IMR-90 (cell line): Measurements from ENCODE around the gene HYAL3. TPM values are rescaled to one million over a fixed set of nuclear protein-coding genes. Genes with fewer than 3 reads are reported as not detected.

ENCODE experiments used
- ATAC-seq: fragments of 200-7000 bp; cut with Tn5 transposase; 2 replicates; pipeline ENCODE4 v1.9.1; 2020; ENCODE audit warnings: low read depth, mild to moderate bottlenecking, moderate library complexity
- BruUV-seq: library from RNA; stranded (reverse); fragments of 400-500 nt; replicated peaks from 2 replicates; lab custom pipeline; 2021; lab: Mats Ljungman, UMichigan
- CTCF ChIA-PET: fragments of 300-600 bp; formaldehyde crosslinking; extraction: SDS; loops from one replicate; lab custom pipeline; 2021; ENCODE audit warnings: antibody characterized with exemption; lab: Yijun Ruan, JAX
- POLR2A ChIA-PET: fragments of 300-600 bp; sonication (Branson Sonifier 250); formaldehyde crosslinking; loops from one replicate; lab custom pipeline; 2022; ENCODE audit warnings: antibody characterized with exemption; ENCODE audit not compliant: unreplicated experiment; lab: Charles Lee
- DNase-seq: peaks from one replicate; pipeline ENCODE4 v3.0.0; 2013
- H2AFZ ChIP-seq: replicated peaks from 2 replicates; pipeline ENCODE3; 2013; ENCODE audit warnings: low read length, mild to moderate bottlenecking; ENCODE audit not compliant: poor library complexity
- H2AK5ac ChIP-seq: 2 replicates; pipeline ENCODE4 v1.6.1; 2013; ENCODE audit warnings: low read depth, low read length, inconsistent platforms
- H2AK9ac ChIP-seq: replicated peaks from 2 replicates; pipeline ENCODE3; 2013; ENCODE audit warnings: mild to moderate bottlenecking, low read depth, low read length, moderate library complexity; ENCODE audit not compliant: poor library complexity
- H2BK120ac ChIP-seq: 2 replicates; pipeline ENCODE4 v1.6.1; 2013; ENCODE audit warnings: low read depth, low read length, inconsistent platforms
- H2BK15ac ChIP-seq: 3 replicates; pipeline ENCODE4 v1.6.1; 2013; ENCODE audit warnings: low read depth, low read length, inconsistent platforms
- H2BK20ac ChIP-seq: 2 replicates; pipeline ENCODE4 v1.6.1; 2013; ENCODE audit warnings: low read depth, mild to moderate bottlenecking, inconsistent platforms, low read length, moderate library complexity
- H2BK5ac ChIP-seq: 2 replicates; pipeline ENCODE4 v1.6.1; 2013; ENCODE audit warnings: mild to moderate bottlenecking, low read depth, low read length, inconsistent platforms; ENCODE audit not compliant: poor library complexity, severe bottlenecking
- H3K14ac ChIP-seq: replicated peaks from 2 replicates; pipeline ENCODE4 v1.6.1; 2013; ENCODE audit warnings: low read depth, low read length, inconsistent platforms
- H3K18ac ChIP-seq: 2 replicates; pipeline ENCODE4 v1.6.1; 2013; ENCODE audit warnings: low read depth, low read length, control low read depth
- H3K23ac ChIP-seq: 2 replicates; pipeline ENCODE4 v1.6.1; 2013; ENCODE audit warnings: low read depth, low read length, inconsistent platforms
- H3K27ac ChIP-seq: 2 replicates; pipeline ENCODE4 v1.5.1; 2013; ENCODE audit warnings: mild to moderate bottlenecking, control low read depth, low read length; ENCODE audit not compliant: insufficient read depth
- H3K27me3 ChIP-seq: 2 replicates; pipeline ENCODE4 v1.6.1; 2013; ENCODE audit warnings: low read length; ENCODE audit not compliant: control insufficient read depth, insufficient read depth
- H3K36me3 ChIP-seq: 2 replicates; pipeline ENCODE4 v1.6.1; 2013; ENCODE audit warnings: low read length, mixed read lengths; ENCODE audit not compliant: control insufficient read depth, insufficient read depth
- H3K4ac ChIP-seq: 2 replicates; pipeline ENCODE4 v1.6.1; 2013; ENCODE audit warnings: low read depth, low read length, inconsistent platforms
- H3K4me1 ChIP-seq: 2 replicates; pipeline ENCODE4 v1.6.1; 2013; ENCODE audit warnings: low read length, mixed read lengths; ENCODE audit not compliant: control insufficient read depth, insufficient read depth
- H3K4me2 ChIP-seq: 2 replicates; pipeline ENCODE4 v1.6.1; 2013; ENCODE audit warnings: low read depth, mild to moderate bottlenecking, control low read depth, low read length, moderate library complexity
- H3K4me3 ChIP-seq: 2 replicates; pipeline ENCODE4 v1.5.1; 2013; ENCODE audit warnings: low read depth, mild to moderate bottlenecking, control low read depth, low read length, moderate library complexity; ENCODE audit not compliant: insufficient read depth
- H3K56ac ChIP-seq: 2 replicates; pipeline ENCODE4 v1.6.1; 2013; ENCODE audit warnings: low read length, inconsistent platforms; ENCODE audit not compliant: insufficient read depth; ENCODE audit errors: extremely low read depth
- H3K79me1 ChIP-seq, 2 experiments: 2 replicates each; pipeline ENCODE4 v1.6.1; 2013; ENCODE audit warnings: low read length in 2 of 2, inconsistent platforms in 1 of 2, low read depth in 1 of 2
- H3K9ac ChIP-seq: 2 replicates; pipeline ENCODE4 v1.6.1; 2013; ENCODE audit warnings: low read depth, low read length, control low read depth
- H3K9me1 ChIP-seq: 2 replicates; pipeline ENCODE4 v1.6.1; 2013; ENCODE audit warnings: low read length, inconsistent platforms; ENCODE audit not compliant: insufficient read depth
- H3K9me3 ChIP-seq: 2 replicates; pipeline ENCODE4 v1.6.1; 2013; ENCODE audit warnings: low read length; ENCODE audit not compliant: control insufficient read depth, insufficient read depth
- H4K20me1 ChIP-seq: 2 replicates; pipeline ENCODE4 v1.6.1; 2013; ENCODE audit warnings: low read length, inconsistent platforms; ENCODE audit not compliant: insufficient read depth
- H4K5ac ChIP-seq: 2 replicates; pipeline ENCODE4 v1.6.1; 2013; ENCODE audit warnings: mild to moderate bottlenecking, low read depth, low read length, control low read depth
- H4K8ac ChIP-seq, 2 experiments: 2 replicates each; pipeline ENCODE4 v1.6.1; 2013; ENCODE audit warnings: low read depth in 2 of 2, low read length in 2 of 2, control low read depth in 1 of 2, inconsistent platforms in 1 of 2
- H4K91ac ChIP-seq: 2 replicates; pipeline ENCODE4 v1.6.1; 2013; ENCODE audit warnings: low read depth, low read length, inconsistent platforms; ENCODE audit not compliant: insufficient read depth
- CEBPB ChIP-seq: IDR thresholded peaks from 2 replicates; pipeline ENCODE4 v1.6.1; 2012; ENCODE audit warnings: low read depth, low read length, improper control_type of control experiment
- MAZ ChIP-seq: IDR thresholded peaks from 2 replicates; pipeline ENCODE4 v1.6.1; 2012; ENCODE audit warnings: low read depth, mild to moderate bottlenecking, low read length, improper control_type of control experiment, moderate library complexity, borderline replicate concordance
- MXI1 ChIP-seq: IDR thresholded peaks from 2 replicates; pipeline ENCODE4 v1.6.1; 2012; ENCODE audit warnings: low read depth, mild to moderate bottlenecking, low read length, moderate library complexity, borderline replicate concordance
- POLR2A ChIP-seq: IDR thresholded peaks from 2 replicates; pipeline ENCODE4 v1.6.1; 2012; ENCODE audit warnings: mild to moderate bottlenecking, low read depth, low read length
- RFX5 ChIP-seq: IDR thresholded peaks from 2 replicates; pipeline ENCODE4 v1.8.0; 2012; ENCODE audit warnings: low read depth, mild to moderate bottlenecking, low read length, moderate library complexity
- WGBS, 2 experiments: methylation state at CpG; one replicate each; pipeline versions ENCODE4 v1.1.5 to v1.1.7; 2013; ENCODE audit warnings: missing lambda C conversion rate in 2 of 2; ENCODE audit not compliant: insufficient read length in 1 of 2; ENCODE audit errors: extremely low coverage in 2 of 2; 5-methylcytosine and 5-hydroxymethylcytosine counted together
- dilution Hi-C: fragments of 300-500 bp; cut with HindIII; formaldehyde crosslinking; loops from one replicate; pipeline ENCODE4 v1.14.3; 2018; ENCODE audit warnings: low sequenced_read_pairs; ENCODE audit not compliant: unreplicated experiment
- in situ Hi-C: fragments of 300-500 bp; cut with MboI; formaldehyde crosslinking; loops from 3 replicates; pipeline ENCODE4 v1.14.3; 2019; ENCODE audit warnings: low sequenced_read_pairs, inconsistent platforms, mixed read lengths
- intact Hi-C: fragments of 100-400 bp; cut with micrococcal nuclease; formaldehyde crosslinking; loops from 2 replicates; pipeline ENCODE4 v1.10.0; 2022
- polyA plus RNA-seq, 3 experiments: library from polyadenylated mRNA; depleted of rRNA; stranded (reverse); fragments of >200 nt; gene quantifications; 2 replicates each; pipeline ENCODE4 v1.2.3, GENCODE V29; 2012; ENCODE audit warnings: low replicate concordance in 1 of 3
- total RNA-seq: library from RNA; depleted of rRNA; stranded (reverse); fragments of >200 nt; gene quantifications from 2 replicates; pipeline ENCODE4 v1.2.3, GENCODE V29; 2012

The HYAL3 gene
- total and polyA plus RNA-seq, 2 of the 4 experiments (the other 2 are of a cell fraction): 2.7 to 5.7 TPM

DNA sequence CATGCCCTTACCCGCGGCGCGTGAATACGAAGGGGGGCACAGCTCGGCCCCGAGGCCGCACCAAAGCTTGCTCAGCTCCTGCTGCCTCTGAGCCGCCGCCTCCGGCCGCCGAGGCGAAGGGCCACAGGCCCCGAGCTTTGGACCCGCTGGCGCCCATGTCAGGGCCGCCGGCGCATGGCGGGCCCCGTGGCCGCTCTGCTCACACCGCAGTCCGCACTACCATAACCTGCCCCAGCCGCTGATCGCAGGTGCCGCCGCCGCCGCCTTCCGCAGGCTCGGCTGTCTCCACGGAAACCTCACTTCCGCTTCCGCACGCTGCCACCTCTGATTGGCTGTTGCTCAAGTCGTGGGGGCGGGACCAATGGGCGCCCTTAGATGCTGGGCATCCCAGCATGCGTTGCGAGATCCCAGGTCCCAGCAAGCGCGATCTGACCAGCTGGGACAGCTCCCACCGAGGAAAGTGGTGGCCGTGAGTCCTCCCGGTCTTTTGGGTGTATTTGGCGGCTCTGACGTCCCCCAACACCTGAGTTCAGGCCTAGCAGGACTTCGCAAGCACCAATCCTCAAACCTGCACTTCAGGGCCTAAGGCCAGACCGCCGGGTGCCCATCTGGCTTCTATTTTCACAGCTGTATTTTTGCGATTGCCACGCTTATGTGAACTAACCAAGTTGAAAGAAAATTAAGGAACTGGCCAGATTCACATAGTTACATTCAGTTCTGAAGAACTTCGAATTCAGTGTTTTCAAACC lies 28.9 kb upstream of the HYAL3 start, which contains the start of gene TUSC2:
TSS of gene TUSC2 (minus strand) at position 281 of the 749 bp plus-strand sequence. CDS start at position 157, 124 bp downstream.
- peak within 1 kb of the TSS; percentile 74 for H3K4ac ChIP-seq
- peak within 1 kb of the TSS; percentile 48; the same call in 1 of the 2 replicates for H3K23ac ChIP-seq
- peaks cover 34 to 48% of the 10 kb centered on the region in 2 experiments for H3K79me1 ChIP-seq
- no peak within 1 kb of the TSS for H2BK15ac ChIP-seq
- H2BK20ac ChIP-seq: no peak within 1 kb of the TSS
- H3K9me1 ChIP-seq: no peaks in the 10 kb centered on the region
- CTCF ChIA-PET: interaction anchor here (0.5 to 1.4 kb wide), 3 partner anchors 8 to 1282 kb away, joined by 3 to 4 read pairs (median 3); no protein-coding TSS in a partner anchor
- peak within 1 kb of the TSS; percentile 19; the same call in 1 of the 2 replicates for H4K5ac ChIP-seq
- no peak within 1 kb of the TSS for H3K18ac ChIP-seq
- intact Hi-C loops: no loop called here
- no TSS peak for BruUV-seq
- peaks cover 33% of the 10 kb centered on the region for H3K36me3 ChIP-seq
- peak within 1 kb of the TSS; percentile 20 for H2BK5ac ChIP-seq
- DNase-seq (peak; percentile 94), ATAC-seq (peak; percentile 91)
- WGBS, 2 experiments: 5% methylated on average over 27 of the region's 55 CpGs; no CpG with 5 or more reads in 1 of the 2 experiments
- in situ Hi-C loops: loop anchor here (25.0 kb wide), 3 partner anchors 1059 to 1834 kb away; partner anchors contain the start of genes ABHD14B, GPR62, MANF and PCBP4
- H3K56ac ChIP-seq: no peak within 1 kb of the TSS
- no peak within 1 kb of the TSS for H2BK120ac ChIP-seq
- H3K9me3 ChIP-seq: no peaks in the 10 kb centered on the region
- H4K20me1 ChIP-seq: peaks cover 23% of the 10 kb centered on the region
- H3K14ac ChIP-seq: peak within 1 kb of the TSS; percentile 41; the same call in 1 of the 2 replicates
- no peaks in the 10 kb centered on the region for H3K27me3 ChIP-seq
- H3K4me1 ChIP-seq: peaks cover 6% of the 10 kb centered on the region; the same call in 1 of the 2 replicates
- peak within 1 kb of the TSS; percentile 82 for H3K9ac ChIP-seq
- H2AK9ac ChIP-seq: peak within 1 kb of the TSS; percentile 92
- TF ChIP-seq RFX5: no peak
- TF ChIP-seq MAZ: peak; percentile 11; the same call in 1 of the 2 replicates
- TF ChIP-seq POLR2A: peak; percentile 76
- peak; percentile 74; the same call in 1 of the 2 replicates for TF ChIP-seq MXI1
- TF ChIP-seq CEBPB: peak; percentile 73
- H2AK5ac ChIP-seq: peak within 1 kb of the TSS; percentile 68
- peak within 1 kb of the TSS; percentile 99 for H3K4me2 ChIP-seq
- peak within 1 kb of the TSS; percentile 49 to 94 for H4K8ac ChIP-seq
- no peak within 1 kb of the TSS for H4K91ac ChIP-seq
- peak within 1 kb of the TSS; percentile 93 for H2AFZ ChIP-seq
- H3K27ac ChIP-seq: peak within 1 kb of the TSS; percentile 32
- POLR2A ChIA-PET: interaction anchor here (1.3 kb wide), 1 partner anchor 9 kb away, joined by 6 read pairs; no protein-coding TSS in a partner anchor
- dilution Hi-C loops: no loop called here
- H3K4me3 ChIP-seq: peak within 1 kb of the TSS; percentile 67
